Fibroblast of skin of right quadriceps (primary cell): Measurements from ENCODE around the gene SNRNP25.
A peak's percentile ranks its signal among the peaks of the same experiment; 100 is the strongest.
"Not testable (repeated sequence)": the region's sequence is repeated elsewhere in the genome, so short reads cannot be mapped to it uniquely, and the experiment has no call there.

ENCODE experiments used
- DNase-seq: peaks from one replicate; pipeline ENCODE4 v3.0.0-alpha.2; 2013

SNRNP25 gene

GRCh38 chr16:53346-54236, at the start of gene SNRNP25, which contains the start of gene POLR3K:
Gene SNRNP25, plus strand, starts transcription at chr16:53828. Its CDS starts 189 bp downstream, at chr16:54017.
Gene POLR3K, minus strand, starts transcription at chr16:53608. Its CDS starts 22 bp downstream, at chr16:53586.
- peak; percentile 98 for DNase-seq

- no peak for DNase-seq
Measured at GRCh38 chr16:9903-10665, 43.5 kb upstream of the SNRNP25 start.

- not testable (repeated sequence) for DNase-seq
Measured at GRCh38 chr16:10772-11171, 42.9 kb upstream of the SNRNP25 start.

- not testable (repeated sequence) for DNase-seq
Measured at GRCh38 chr16:17062-17765, 36.4 kb upstream of the SNRNP25 start.

- DNase-seq = not testable (repeated sequence)
Measured at GRCh38 chr16:20886-21285, 32.7 kb upstream of the SNRNP25 start.

- not testable (repeated sequence) for DNase-seq
Measured at GRCh38 chr16:24151-24550, 29.5 kb upstream of the SNRNP25 start.

GRCh38 chr16:25926-26348, 27.7 kb upstream of the SNRNP25 start:
- not testable (repeated sequence) for DNase-seq

- DNase-seq = not testable (repeated sequence)
Measured at GRCh38 chr16:30627-31026, 23.0 kb upstream of the SNRNP25 start.

- DNase-seq = not testable (repeated sequence)
Measured at GRCh38 chr16:33154-33876, 20.3 kb upstream of the SNRNP25 start.

GRCh38 chr16:33877-34647, 19.6 kb upstream of the SNRNP25 start:
- no peak for DNase-seq

GRCh38 chr16:34648-34987, 19.0 kb upstream of the SNRNP25 start:
- DNase-seq = no peak

- DNase-seq = no peak
Measured at GRCh38 chr16:35011-35677, 18.5 kb upstream of the SNRNP25 start.

- no peak for DNase-seq
Measured at GRCh38 chr16:35678-36305, 17.8 kb upstream of the SNRNP25 start.

- no peak for DNase-seq
Measured at GRCh38 chr16:36336-36984, 17.2 kb upstream of the SNRNP25 start.

GRCh38 chr16:37511-37910, 16.1 kb upstream of the SNRNP25 start:
- no peak for DNase-seq

- not testable (repeated sequence) for DNase-seq
Measured at GRCh38 chr16:38206-38605, 15.4 kb upstream of the SNRNP25 start.

- no peak for DNase-seq
Measured at GRCh38 chr16:38941-39892, 14.4 kb upstream of the SNRNP25 start.

GRCh38 chr16:41439-42068, 12.1 kb upstream of the SNRNP25 start:
- DNase-seq = no peak
